HG02759 (cell line): ENCODE measurements around the gene RNU6-8.

Experiments
- ATAC-seq: cut with Tn5 transposase; IDR thresholded peaks from one replicate; pipeline ENCODE4 v1.9.1; 2021; ENCODE audit warnings: mild to moderate bottlenecking, moderate library complexity; ENCODE audit not compliant: unreplicated experiment

RNU6-8 gene

DNA sequence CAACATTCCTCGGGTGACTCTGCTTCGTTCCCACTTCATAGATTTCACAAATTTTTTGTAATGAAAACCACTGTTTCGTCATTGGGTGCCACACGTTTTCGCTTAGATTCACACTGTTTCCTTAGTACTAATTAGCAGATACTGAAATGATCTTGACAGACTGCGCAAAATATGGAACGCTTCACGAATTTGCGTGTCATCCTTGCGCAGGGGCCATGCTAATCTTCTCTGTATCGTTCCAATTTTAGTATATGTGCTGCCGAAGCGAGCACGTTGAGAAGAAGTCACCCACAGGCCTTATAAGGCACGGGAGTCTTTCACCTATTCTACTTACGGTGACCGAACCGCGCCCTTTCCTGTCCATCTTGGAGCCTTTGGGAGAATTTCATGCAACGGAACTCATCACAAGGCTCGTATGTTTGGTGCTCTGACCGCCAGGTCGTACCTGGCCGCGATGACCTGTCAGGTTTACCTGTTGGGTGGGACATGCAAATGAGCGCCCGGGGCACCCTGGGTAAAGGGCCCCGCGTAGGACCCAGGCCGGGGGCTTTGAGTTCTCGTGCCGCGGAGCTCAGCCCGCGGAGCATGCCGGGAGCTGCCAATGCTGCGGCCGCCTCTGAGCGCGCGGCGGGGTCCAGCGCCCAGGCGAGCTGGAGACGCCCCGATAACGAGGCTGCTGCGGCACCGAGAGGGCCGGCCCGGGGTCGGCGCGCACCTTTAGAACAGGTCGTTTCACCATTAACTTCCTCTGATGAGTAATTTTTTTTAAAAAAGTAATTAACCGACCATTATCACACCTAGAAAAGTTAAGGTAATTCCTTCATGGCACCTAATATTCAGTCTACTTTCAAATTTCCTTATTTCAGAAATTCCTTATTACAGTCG lies at the start of gene RNU6-8:
TSS of gene RNU6-8 (minus strand) at position 272 of the 885 bp plus-strand sequence.
- ATAC-seq = peak; percentile 79

DNA sequence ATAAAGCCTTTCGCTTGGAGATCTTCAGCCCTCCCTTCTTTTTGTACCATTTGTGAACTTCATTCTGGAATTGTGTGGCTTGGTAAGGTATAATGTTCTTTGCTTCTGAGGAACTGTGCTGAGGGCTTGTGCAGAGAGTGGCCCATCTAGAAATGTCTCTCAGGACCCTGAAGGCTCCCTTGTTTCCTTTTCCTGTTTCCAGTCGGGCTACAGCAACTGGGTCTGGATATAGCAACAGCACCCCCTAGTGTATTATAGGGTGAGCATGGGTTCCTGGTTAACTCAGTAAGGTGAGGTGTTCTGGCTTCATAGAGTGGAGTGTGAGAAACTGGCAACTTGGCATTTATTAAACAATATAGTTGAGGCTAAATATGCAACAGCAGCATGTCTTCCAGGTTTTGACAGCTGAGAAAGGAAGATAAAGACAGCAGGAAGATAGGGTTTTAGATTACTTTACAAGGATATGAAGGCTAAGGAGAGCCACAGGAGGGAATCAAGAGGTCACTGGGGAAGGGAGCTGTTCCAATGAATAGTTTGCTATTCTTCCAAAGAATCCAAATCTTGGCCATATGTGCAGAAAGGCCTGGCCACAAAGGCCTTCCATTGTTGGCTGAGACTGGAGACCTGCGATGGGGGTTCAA lies 49.1 kb upstream of the RNU6-8 start:
- peak; percentile 84 for ATAC-seq

DNA sequence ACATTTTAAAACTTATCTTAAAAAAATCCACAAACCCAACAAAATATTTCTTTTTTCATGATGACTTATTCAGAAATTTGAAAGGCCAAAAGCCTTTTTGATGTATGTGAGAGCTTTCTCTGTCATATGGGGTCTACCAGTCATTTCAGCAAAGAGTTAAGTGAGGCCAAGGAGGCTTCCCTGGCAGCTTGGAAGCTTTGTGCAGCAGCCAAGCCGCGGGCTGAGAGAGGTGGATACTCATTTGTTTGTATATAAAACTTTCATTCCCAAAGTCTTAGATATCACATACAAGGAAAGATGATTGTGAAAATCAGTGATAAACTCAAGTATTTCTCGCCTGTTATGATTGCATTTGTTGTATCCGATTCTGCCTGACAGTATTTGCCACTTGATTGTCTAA lies 48.5 kb upstream of the RNU6-8 start:
- no peak for ATAC-seq

DNA sequence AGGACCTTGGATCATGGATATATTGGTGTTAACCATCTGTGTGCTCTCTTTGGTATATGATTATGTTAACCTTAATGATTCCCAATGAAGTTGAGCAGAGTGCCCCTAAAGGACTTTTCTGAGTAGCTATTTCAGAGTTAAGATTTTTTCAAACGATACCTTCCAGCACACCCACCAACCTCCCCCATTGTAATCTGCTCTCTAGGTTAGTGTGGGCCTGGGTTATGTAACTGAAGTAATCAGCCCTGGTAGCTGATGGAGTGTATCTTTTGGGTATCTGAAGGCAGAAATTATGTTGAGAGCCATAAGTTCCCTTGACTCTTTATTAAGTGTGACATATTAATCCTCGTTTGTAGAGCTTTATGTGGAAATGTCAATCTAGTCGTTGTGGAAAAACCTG lies 47.6 kb upstream of the RNU6-8 start:
- no peak for ATAC-seq

DNA sequence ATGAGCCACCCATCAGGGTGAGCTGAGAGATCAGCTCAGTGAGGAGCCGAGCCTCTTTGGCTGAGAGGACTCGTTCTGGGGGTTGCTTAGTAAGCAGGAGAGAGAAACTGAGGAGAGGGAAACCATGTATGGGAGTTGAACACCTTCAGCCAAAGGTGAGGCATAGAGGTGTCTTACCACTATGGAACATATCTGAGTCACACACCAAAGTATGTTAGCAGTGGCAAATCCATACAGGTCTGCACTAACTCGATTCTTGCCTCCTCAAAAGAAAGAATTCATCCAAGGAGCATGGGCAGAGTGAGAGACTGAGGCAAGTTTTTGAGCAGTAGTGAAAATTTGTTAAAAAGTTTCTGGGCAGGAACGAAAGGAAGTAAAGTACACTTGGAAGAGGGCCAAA lies 46.7 kb upstream of the RNU6-8 start:
- ATAC-seq = no peak

DNA sequence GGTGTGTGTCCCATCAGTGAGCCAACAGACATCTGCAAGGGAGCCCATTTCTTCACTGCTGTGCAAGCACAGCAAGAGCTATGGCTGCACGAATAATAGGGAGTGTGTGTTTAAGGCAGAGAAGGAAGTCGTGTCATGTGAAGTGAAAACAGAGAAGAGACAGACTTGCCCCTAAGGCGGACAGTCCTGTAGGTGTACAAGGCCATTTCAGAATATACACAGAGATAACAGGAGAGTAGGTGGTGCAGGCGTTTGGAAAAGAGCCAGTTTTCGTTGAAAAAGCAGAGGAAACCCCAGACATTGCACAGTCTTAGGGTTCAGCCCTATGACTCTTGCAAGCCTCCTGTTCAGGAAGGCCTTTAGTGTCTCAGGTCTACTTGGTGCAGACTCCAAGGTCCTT lies 46.3 kb upstream of the RNU6-8 start:
- ATAC-seq = no peak

DNA sequence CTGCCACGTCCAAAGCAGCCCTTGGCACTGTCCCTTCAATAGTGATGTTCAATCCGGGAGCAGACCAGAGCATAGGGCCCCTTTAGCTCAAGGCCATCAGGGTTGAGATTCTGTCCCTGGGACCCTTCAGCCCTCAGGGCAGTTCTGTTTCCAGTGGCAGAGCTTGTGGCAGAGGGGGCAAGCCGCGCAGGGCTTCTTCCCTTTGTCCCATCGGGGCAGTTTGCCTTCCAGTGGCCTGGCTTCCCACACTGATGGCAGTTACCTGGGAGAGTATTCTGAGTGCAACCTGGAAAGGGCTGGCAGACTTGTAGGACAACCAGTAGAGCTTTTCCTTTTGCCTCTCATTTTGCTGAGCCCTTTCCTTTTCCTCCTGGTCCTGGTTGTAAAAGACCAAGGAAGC lies 43.7 kb upstream of the RNU6-8 start:
- no peak for ATAC-seq

DNA sequence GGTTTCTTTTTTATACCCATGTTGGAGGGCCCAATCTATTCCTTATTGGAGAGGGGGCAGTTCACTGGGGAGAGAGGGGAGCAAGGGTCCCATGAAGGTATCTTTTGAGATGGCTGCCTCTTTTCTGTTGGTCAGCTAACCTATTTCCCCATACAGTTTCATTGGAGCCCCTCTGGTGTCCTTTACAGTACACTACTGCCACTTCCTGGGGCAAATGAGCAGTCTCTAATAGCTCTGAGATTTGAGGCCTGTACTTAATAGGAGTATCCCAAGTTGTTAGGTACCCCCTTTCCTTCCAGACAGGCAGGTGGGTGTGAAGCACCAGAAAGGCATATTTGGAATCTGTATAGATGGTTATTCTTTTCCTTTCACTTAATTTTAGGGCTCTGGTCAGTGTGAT lies 41.3 kb upstream of the RNU6-8 start:
- no peak for ATAC-seq

DNA sequence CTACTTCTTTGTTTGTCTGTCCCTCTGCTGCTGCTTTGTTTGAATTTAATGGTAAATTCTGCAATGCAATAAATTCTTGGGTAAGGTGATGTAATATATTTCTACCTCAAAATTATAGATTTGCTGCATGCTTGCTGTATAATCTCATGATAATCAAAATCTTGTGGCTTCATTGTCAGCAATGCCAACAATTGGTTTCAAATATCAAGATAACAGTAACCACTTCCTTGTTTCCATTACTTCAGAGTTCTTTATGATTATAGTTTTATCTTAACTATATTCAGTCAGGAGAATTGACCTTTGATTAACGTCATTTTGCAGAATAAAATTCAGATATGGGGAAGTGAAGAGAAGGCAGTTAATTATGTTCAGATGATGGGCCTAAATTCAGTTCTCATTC lies 30.2 kb upstream of the RNU6-8 start:
- ATAC-seq = no peak

DNA sequence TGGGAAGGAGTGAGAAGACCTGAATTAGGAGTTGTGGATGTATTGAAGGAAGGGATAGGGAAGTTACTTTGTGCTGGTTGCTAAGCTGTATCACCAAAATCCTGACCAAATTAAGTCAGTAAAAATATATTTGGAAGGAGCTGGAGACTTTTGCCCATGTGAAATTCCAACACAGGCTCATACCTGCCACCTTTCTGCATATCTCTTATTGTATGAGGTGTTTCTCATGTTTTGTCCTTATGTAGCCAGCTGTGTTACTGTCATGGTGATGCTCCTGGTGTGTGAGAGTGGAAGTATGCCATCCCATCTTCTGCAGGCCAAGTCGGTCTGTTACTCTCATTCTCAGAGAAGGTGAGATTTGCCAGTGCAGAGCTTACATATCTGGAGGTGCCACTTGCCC lies 29.4 kb upstream of the RNU6-8 start:
- no peak for ATAC-seq

DNA sequence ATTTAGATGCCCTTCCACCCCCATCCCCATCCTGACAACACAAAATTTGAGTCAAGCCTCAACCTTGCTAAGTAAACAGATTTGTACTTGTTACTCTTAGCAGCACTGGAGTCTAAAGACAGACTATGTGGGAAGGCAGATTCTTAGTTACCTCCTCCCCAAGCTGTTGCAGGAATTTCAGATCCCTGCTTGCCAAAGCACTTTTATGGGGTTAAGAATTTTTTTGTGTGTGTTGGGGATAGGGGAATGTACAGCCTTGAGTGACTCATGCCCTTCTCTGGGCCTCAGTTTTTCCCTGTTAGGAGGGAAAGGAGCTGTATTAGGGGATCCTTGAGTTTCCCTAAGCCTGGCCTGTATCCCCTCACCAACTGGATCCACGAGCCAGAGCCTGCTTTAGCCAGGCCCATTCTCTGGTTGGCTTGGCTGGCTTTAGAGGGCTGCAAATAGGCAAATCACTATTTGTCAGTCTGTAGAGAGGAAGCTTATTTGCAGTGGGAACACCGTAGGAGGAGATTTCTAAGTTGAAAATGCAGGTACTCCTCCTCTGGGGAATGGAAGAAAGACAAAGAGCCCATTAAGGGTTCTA lies 27.7 kb upstream of the RNU6-8 start:
- ATAC-seq = no peak

DNA sequence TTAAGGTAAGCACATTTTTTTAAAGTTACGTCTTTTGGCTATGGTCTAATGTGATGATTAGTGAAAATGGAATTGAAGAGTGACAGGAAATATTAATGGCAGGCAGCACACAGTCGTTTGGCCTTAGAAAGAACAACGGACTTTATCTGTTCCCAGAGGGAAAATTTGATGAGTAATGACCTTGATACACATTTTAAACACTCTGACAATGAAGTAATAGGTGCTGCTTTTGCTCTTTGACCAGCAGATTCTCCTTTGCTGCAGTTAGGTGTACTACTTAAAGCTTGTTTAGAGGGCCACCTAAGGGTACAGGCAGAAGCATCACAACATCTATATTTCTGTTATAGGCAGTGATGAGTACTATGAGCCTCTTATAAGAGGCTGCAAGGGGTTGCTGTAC lies 27.1 kb upstream of the RNU6-8 start:
- ATAC-seq = no peak

DNA sequence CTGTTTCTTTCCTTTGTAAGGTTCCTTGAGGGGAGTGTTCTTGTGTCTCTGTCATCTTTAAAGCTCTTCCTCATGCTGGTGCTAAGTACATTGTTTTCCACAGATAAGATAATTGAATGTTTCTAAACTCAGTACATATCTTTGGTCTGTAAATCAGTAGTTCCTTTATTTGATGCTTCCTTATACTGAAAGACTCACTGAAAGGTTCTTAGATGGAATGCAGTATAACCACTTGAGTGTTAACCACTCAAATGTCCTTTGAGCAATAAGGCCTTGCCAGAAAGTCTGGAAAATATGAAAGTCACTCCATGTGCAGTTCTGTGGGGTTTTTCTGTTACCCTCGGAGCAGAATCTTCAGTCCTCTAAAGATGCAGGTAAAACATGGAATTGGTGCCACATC lies 23.0 kb upstream of the RNU6-8 start:
- no peak for ATAC-seq

DNA sequence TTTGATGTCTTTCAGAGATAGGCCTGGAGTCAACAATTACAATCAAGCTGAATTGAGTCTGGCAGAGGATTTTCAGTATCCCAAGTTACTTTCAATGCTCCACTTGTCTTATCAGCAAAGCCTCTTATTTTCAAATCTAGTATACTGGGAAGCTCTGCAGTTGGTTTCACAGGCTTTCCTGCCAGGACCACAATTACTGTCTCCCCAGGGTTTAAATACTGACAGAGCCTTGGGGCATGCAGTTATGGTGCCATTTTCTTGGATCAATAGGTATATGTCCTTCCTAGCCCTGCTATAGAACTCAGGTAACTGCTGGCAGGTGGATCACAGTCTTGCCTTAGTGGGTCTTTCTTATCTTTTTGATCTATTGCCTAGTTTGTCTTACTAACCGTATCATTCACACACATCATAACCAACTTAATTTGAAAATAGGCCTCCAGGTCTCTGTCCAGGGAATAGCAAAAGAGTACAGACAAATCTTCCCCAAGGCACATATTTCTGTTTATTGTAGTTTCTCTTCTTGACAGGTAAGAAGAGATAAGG lies 22.4 kb upstream of the RNU6-8 start:
- no peak for ATAC-seq

DNA sequence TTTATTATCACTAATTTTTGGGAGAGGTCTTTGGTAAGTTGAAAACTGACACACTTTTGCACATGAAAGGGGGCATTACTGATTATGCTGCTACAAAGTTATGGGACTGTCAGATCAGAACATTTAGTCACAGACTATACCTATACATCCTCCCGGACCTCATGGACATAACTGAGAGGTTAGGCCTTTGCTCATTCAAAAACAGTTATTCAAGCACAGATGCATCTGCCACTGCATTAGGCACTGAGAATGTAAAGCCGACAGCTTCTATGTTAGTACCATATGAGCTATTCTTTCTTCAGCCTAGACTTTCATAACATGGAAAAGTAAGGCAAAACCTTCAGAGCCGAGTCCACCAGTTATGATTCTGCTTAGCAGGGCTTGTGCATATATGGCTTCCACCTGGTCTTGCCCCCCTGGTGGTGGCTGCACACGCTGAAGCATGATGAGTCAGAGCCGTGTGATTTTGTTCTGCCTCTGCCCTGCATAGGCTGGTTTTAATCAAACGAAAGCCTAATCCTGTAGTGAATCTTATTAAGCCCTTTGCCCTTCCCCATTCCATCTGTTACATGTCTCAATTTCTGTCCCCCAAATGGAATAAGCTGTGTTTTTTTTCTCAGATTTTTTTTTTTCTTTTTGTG lies 21.8 kb upstream of the RNU6-8 start:
- peak; percentile 75 for ATAC-seq

DNA sequence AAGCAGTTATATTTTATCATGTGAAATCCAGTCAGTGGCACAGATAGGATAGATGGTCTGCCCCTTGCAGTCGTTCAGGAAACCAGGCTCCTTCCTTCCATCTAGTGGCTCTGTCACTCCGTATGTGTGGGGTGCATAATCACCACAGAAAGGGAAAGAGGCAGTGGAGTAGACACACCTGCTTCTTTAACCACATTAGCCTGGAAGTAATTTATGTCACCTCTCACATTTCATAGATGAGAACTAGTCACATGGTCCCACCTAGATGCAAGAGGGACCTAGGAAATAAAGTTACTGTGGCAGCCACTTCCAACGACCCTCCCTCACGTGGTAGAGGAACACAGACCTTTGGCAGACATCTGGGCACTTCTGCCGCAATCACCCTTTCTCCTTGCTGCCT lies 14.2 kb upstream of the RNU6-8 start:
- no peak for ATAC-seq

DNA sequence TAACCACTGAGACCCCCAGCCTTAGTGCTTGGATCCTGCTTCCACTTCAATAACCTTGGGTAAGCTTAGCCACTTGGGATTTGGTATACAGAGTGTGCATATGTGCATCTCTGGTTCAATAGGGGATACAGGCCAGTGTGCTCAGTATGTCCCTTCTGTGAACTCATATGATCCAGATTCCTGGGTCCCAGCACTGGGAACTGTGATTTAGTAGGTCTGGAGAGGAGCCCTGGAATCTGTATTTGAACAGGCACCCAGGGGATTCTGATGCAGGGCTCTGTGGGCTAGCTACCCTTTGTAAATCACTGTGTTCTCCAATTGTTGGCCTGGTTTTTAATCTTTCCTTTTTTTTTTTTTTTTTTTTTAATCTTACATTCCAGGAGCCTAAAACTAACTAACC lies 9.8 kb upstream of the RNU6-8 start:
- no peak for ATAC-seq

DNA sequence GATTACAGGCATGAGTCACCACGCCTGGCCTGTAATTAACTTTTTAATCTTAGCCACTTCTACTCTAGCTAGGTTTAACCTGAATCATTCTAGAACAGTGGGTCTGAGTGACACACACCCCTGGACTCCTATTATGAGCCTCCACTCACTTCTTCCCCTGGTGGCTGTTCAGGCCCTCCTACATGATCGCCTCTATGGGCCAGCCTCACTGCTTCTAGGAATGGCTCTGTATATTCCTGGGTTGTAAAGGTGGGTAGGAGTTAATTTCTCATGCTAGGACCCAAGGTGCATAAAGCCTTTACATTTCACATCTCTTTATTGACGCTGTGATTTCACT lies 8.0 kb upstream of the RNU6-8 start:
- ATAC-seq = no peak

DNA sequence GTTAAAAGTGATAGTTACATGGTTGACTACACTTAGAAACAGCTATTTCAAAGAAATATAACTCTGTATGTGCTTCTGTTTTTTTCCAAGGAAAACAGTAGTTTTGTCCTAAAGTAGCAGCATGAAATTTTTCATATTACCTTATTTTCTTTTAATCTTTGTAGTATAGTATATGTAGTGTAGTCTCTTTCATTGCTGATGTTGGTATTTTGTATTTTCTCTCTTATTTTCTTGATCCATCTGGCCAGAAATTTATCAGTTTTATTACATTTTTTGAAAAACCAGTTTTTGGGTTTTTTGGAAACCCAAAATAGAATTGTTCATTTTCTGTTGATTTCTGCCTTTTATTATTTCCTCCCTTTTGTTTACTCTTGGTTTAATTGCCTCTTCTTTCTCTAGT lies 6.4 kb upstream of the RNU6-8 start:
- no peak for ATAC-seq

DNA sequence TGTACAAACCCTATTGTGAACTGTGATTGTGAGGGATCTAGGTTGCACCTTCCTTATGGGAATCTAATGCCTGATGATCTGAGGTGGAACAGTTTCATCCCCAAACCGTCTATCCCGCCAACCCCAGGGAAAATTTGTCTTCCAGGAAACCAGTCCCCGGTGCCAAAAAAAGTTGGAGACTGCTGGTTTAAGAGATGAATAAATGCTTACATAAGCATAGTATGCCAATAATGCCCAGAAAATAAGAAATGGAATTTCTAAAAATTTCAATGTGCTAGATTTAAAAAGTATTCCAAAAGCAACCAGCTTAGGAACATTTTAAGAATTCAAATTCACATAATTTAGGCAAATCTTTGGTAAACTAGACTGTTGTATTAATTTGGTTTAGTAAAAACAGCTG lies 5.4 kb upstream of the RNU6-8 start:
- no peak for ATAC-seq

DNA sequence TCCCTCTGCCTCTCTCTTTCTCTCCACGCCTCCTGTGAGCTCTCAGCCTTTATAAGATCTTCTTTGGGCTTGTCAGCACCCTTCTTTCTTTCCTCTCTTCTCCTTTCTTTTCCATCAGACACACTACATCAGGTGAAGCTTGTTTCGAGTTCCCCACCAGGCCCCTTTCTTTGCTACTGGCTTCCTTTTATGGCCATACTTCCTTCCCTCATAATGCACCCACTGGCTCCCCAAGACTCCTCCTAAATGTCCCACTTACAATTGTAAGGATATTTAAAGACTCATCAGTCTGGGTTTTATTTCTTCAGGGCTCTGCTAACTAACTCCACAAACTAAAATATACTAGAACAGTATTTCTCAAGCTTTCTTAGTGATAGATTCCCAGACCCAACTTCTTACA lies 3.5 kb upstream of the RNU6-8 start:
- no peak for ATAC-seq

DNA sequence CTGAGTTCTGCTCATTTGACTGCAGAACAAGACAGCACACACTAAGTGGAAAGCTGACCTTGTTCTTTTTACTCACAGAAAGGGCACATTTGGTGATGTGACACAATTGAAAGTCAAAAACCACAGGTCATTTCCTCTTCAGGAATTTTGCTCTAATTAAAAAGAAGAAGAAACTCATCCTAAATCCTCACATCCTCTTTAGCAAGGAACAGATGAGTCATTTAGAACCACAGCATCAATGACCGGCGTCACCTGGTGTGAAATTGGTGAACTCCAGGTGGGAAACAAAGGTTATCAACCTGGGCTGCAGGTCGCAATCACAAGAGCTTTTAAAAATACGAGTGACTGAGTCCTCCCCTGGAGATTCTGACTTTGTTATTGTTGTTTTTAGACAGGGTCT lies 2.9 kb upstream of the RNU6-8 start:
- ATAC-seq = no peak
